Suprapubic skin (tissue), 4 donors: Measurements from ENCODE around the gene NAP1L4. TPM values are rescaled to one million over a fixed set of nuclear protein-coding genes. Genes with fewer than 3 reads are reported as not detected.

Experiments used
- DNase-seq, 2 donors: peaks; one replicate each; pipeline ENCODE4 v3.0.0-alpha.2; 2019; ENCODE audit warnings: low spot score in 2 of 2
- H3K27ac ChIP-seq: fragments of 200-600 bp; sonication (generic); one replicate; pipeline ENCODE4 v1.5.1; 2019
- H3K27me3 ChIP-seq: fragments of 200-600 bp; sonication (generic); one replicate; pipeline ENCODE4 v1.5.1; 2019
- H3K36me3 ChIP-seq: fragments of 200-600 bp; sonication (generic); one replicate; pipeline ENCODE4 v1.5.1; 2019
- H3K4me1 ChIP-seq: fragments of 200-600 bp; sonication (generic); one replicate; pipeline ENCODE4 v1.5.1; 2019
- H3K4me3 ChIP-seq: fragments of 200-600 bp; sonication (generic); one replicate; pipeline ENCODE4 v1.5.1; 2019; ENCODE audit warnings: mild to moderate bottlenecking
- H3K9me3 ChIP-seq: fragments of 200-600 bp; sonication (generic); one replicate; pipeline ENCODE4 v1.5.1; 2019
- EP300 ChIP-seq: sonication (generic); formaldehyde crosslinking; IDR thresholded peaks from one replicate; pipeline ENCODE4 v1.6.1; 2017; ENCODE audit warnings: antibody characterized with exemption
- POLR2A ChIP-seq, 2 donors: fragments of 450-650 bp; IDR thresholded peaks; one replicate each; pipeline ENCODE4 v1.6.1; 2017; ENCODE audit warnings: antibody characterized with exemption in 2 of 2, mild to moderate bottlenecking in 2 of 2, moderate library complexity in 2 of 2
- POLR2AphosphoS5 ChIP-seq, 3 donors: sonication (generic); formaldehyde crosslinking; IDR thresholded peaks; one replicate each; pipeline ENCODE4 v1.6.1; 2017; ENCODE audit warnings: antibody characterized with exemption in 3 of 3
- WGBS: methylation state at CpG from one replicate; pipeline ENCODE4 v1.1.5; 2018; 5-methylcytosine and 5-hydroxymethylcytosine counted together
- total RNA-seq, 4 donors: library from RNA; depleted of rRNA; stranded (reverse); fragments of >200 nt; gene quantifications; one replicate each; pipeline ENCODE4 v1.1.0, GENCODE V29; 2016
- TF ChIP-seq, protein P1 (sequence below), 2 donors: fragments of 200-600 bp in 1 of 2; fragments of 450-650 bp in 1 of 2; sonication (generic) in 1 of 2; IDR thresholded peaks; one replicate each; pipeline ENCODE4 v1.5.1; 2016 to 2019; ENCODE audit warnings: antibody characterized with exemption in 2 of 2, mild to moderate bottlenecking in 1 of 2, moderate library complexity in 1 of 2

The NAP1L4 gene
- total RNA-seq, 4 donors from 2014 or later = 70.7 to 150 (median 97.5) TPM

- H3K27ac ChIP-seq = no peak overlapping the region
These were observed 23.7 kb upstream of the NAP1L4 start for GRCh38 chr11:3015796-3016195.

DNA sequence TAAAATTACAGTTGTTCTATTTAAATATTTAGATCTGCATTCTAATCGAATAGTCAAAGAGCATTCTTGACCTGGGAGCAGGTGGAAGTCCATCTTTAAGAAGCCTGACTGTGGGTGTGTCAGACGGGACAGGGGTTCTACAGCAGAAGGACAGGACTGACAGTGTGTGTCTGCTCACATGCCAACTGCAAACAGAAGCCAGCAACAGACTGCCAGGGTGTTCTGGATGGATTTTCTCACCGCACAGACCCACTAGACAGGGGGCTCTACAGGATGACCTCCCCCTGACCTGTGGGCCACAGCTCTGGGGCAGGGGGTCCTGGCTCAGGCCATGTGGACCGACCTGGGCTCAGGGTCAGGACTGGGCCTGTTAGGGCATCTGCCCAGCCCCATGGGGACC, 22.8 kb upstream of the NAP1L4 start:
- no peaks in the 10 kb centered on the region for H3K27me3 ChIP-seq
- H3K36me3 ChIP-seq = peaks cover 91% of the 10 kb centered on the region
- no peak for DNase-seq
- H3K4me3 ChIP-seq = no peak overlapping the region
- TF ChIP-seq, protein P1, sequence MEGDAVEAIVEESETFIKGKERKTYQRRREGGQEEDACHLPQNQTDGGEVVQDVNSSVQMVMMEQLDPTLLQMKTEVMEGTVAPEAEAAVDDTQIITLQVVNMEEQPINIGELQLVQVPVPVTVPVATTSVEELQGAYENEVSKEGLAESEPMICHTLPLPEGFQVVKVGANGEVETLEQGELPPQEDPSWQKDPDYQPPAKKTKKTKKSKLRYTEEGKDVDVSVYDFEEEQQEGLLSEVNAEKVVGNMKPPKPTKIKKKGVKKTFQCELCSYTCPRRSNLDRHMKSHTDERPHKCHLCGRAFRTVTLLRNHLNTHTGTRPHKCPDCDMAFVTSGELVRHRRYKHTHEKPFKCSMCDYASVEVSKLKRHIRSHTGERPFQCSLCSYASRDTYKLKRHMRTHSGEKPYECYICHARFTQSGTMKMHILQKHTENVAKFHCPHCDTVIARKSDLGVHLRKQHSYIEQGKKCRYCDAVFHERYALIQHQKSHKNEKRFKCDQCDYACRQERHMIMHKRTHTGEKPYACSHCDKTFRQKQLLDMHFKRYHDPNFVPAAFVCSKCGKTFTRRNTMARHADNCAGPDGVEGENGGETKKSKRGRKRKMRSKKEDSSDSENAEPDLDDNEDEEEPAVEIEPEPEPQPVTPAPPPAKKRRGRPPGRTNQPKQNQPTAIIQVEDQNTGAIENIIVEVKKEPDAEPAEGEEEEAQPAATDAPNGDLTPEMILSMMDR (IDR thresholded peaks at IDR 0.05) = no peak
- TF ChIP-seq EP300 (no peak), POLR2A (IDR thresholded peaks at IDR 0.05) (no peak), POLR2AphosphoS5 (IDR thresholded peaks at IDR 0.05) (no peak)
- H3K27ac ChIP-seq = no peak overlapping the region
- WGBS = 89% methylated on average over 3 of the region's 4 CpGs
- H3K9me3 ChIP-seq = no peaks in the 10 kb centered on the region
- H3K4me1 ChIP-seq = peaks cover 8% of the 10 kb centered on the region

More at GRCh38 chr11:3015796-3016195, 23.7 kb upstream of the NAP1L4 start:
- Histone ChIP-seq H3K36me3 (peaks cover 90% of the 10 kb centered on the region), H3K27me3 (no peaks in the 10 kb centered on the region), H3K4me1 (peaks cover 8% of the 10 kb centered on the region), H3K9me3 (no peaks in the 10 kb centered on the region), H3K4me3 (no peak overlapping the region)
- DNase-seq = no peak
- TF ChIP-seq POLR2A (IDR thresholded peaks at IDR 0.05) (no peak), POLR2AphosphoS5 (IDR thresholded peaks at IDR 0.05) (no peak), EP300 (no peak)
- TF ChIP-seq, protein P1 (IDR thresholded peaks at IDR 0.05) = no peak
- WGBS = 84% methylated on average over 10 of the region's 10 CpGs

DNA sequence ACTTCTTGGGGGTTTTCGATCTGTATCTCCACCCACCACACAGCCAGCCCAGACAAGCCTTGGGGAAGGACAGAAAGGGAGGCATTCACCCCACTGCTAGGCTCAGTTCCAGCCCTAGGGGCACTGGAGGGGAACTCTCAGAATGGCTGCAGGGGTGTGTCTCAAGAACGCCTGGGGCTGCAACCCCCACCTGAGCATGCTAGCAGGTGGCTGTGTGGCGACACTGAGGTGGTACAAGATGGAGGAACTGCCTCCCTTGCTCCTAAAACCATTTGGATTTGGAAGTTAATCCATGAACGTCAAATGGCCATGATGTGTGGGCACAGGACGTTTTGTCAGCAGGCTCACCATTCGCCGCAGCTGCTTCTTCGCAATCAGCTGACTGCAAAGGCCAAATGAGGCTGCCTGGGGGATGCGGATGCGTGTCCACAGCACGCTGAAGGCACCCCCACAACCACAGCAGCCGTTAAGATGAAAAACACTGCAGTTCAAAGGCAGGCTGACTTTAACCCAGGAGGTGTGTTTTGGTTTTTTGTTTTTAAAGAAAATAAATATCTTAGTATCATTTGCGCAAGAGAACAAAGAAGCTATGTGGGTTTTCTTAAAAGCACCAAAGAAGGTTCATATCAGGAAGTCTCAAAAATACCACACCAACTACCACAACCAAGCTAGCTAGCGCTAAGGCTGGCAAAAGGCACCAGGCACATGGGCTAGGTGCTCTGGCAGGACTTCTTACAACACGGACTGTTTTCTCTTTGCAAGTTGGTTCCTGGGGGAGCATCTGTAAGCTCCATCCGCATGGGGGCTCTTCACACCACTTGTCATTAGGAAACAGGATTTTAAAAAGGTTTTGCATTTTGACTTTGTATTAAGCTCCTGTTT, 22.2 kb upstream of the NAP1L4 start:
- TF ChIP-seq, protein P1 (IDR thresholded peaks at IDR 0.05) = no peak
- TF ChIP-seq POLR2AphosphoS5 (IDR thresholded peaks at IDR 0.05) (no peak), POLR2A (IDR thresholded peaks at IDR 0.05) (no peak), EP300 (no peak)
- H3K27ac ChIP-seq = no peak overlapping the region

DNA sequence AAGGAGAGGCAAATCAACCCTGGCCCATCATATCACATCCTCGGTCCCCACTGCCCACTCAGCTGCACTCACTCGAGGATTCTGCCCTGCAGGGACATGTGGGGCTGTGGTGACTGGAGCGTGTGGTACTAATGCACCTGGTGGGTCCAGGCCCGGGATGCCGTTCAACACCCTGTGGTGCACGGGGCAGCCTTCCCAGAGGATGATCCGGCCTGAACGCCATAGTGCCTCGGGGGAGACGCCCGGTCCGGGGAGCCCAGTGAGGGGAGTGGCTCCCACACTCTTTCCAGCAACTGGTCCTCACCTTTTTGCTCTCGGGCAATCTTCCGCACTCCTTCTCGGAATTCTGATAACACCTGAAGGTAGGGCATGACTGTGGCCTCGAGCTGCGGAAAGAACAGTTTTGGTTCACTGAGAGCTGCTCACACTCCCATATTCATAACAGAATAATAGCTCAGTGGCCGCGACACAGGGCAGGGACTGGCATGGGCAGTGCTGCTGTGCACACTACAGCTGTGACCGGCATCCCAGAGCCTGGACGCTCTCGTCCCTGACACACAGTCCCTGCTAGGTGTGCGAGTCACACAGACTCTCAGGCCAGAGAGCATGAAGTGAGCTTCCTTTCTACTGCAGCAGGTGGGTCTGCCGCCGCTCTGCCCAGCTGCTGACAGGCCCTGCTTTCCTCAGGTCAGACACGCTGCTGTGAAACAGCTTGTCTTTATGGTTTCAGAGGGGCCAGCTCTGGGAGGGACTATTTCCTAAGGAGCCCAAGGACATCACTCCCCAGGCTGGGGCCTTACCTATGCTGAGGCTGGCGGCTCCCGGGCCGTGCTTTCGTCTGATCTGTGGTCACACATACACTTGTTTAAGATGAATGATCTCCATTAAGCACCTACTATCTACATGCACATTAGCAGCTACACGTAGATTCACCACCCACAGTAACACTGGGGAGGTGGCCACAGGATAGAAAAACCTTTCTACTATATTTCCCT, 20.1 kb upstream of the NAP1L4 start:
- Histone ChIP-seq H3K27ac (no peak overlapping the region), H3K27me3 (no peaks in the 10 kb centered on the region), H3K9me3 (no peaks in the 10 kb centered on the region), H3K36me3 (peaks cover 86% of the 10 kb centered on the region), H3K4me3 (no peak overlapping the region), H3K4me1 (peaks cover 8% of the 10 kb centered on the region)
- WGBS = 91% methylated on average over 26 of the region's 31 CpGs
- TF ChIP-seq POLR2A (IDR thresholded peaks at IDR 0.05) = no peak
- no peak for TF ChIP-seq EP300
- TF ChIP-seq, protein P1 (IDR thresholded peaks at IDR 0.05) = no peak
- no peak for TF ChIP-seq POLR2AphosphoS5 (IDR thresholded peaks at IDR 0.05)
- no peak for DNase-seq

More for the DNA sequence above, 22.2 kb upstream of the NAP1L4 start:
- Histone ChIP-seq H3K27me3 (no peaks in the 10 kb centered on the region), H3K9me3 (no peaks in the 10 kb centered on the region), H3K36me3 (peaks cover 91% of the 10 kb centered on the region), H3K4me1 (peaks cover 8% of the 10 kb centered on the region), H3K4me3 (no peak overlapping the region)
- DNase-seq = no peak
- 86% methylated on average over 16 of the region's 16 CpGs for WGBS
